Prostate gland (tissue), 2 donors: ENCODE data around the gene FGD5.

Experiments
- POLR2A ChIP-seq: fragments of 450-650 bp; IDR thresholded peaks from one replicate; pipeline ENCODE4 v1.6.1; 2016; ENCODE audit warnings: antibody characterized with exemption, mild to moderate bottlenecking
- POLR2AphosphoS5 ChIP-seq: sonication (generic); formaldehyde crosslinking; IDR thresholded peaks from one replicate; pipeline ENCODE4 v1.6.1; 2017; ENCODE audit warnings: antibody characterized with exemption
- TF ChIP-seq, protein P1 (sequence below), 4 experiments: fragments of 200-600 bp in 2 of 4; fragments of 450-650 bp in 2 of 4; sonication (generic) in 2 of 4; IDR thresholded peaks; 1 replicate in 3 of 4; 2 replicates in 1 of 4; pipeline ENCODE4 v1.5.1; 2016 to 2019; ENCODE audit warnings: antibody characterized with exemption in 4 of 4, mild to moderate bottlenecking in 2 of 4, moderate library complexity in 2 of 4

GRCh38 chr3:14877469-14877868 is 58.7 kb downstream of the FGD5 start:
- TF ChIP-seq POLR2A (no peak), POLR2AphosphoS5 (no peak)
- TF ChIP-seq, protein P1, sequence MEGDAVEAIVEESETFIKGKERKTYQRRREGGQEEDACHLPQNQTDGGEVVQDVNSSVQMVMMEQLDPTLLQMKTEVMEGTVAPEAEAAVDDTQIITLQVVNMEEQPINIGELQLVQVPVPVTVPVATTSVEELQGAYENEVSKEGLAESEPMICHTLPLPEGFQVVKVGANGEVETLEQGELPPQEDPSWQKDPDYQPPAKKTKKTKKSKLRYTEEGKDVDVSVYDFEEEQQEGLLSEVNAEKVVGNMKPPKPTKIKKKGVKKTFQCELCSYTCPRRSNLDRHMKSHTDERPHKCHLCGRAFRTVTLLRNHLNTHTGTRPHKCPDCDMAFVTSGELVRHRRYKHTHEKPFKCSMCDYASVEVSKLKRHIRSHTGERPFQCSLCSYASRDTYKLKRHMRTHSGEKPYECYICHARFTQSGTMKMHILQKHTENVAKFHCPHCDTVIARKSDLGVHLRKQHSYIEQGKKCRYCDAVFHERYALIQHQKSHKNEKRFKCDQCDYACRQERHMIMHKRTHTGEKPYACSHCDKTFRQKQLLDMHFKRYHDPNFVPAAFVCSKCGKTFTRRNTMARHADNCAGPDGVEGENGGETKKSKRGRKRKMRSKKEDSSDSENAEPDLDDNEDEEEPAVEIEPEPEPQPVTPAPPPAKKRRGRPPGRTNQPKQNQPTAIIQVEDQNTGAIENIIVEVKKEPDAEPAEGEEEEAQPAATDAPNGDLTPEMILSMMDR (IDR thresholded peaks at IDR 0.05) = no peak
